OCI-LY1 (cell line): ENCODE measurements around the gene KRT1.

ENCODE experiments used
- CTCF ChIP-seq: fragments of 200-600 bp; sonication (generic), shearing (Covaris generic); IDR thresholded peaks from 2 replicates; pipeline ENCODE4 v1.5.1; 2017; ENCODE audit warnings: mild to moderate bottlenecking, antibody characterized with exemption, low read length, moderate library complexity, mixed read lengths
- EZH2 ChIP-seq: fragments of 200-600 bp; sonication (generic), shearing (Covaris generic); IDR thresholded peaks from 2 replicates; pipeline ENCODE4 v1.8.0; 2017; ENCODE audit warnings: borderline replicate concordance, mixed run types, mild to moderate bottlenecking, antibody characterized with exemption, low read length, moderate library complexity, mixed read lengths

- no peak for TF ChIP-seq CTCF
- TF ChIP-seq EZH2, result no peak
These were observed 48.2 kb upstream of the KRT1 start for GRCh38 chr12:52728374-52728773.
